Measurements from ENCODE around the gene CHST12. TPM values are rescaled to one million over a fixed set of nuclear protein-coding genes. Genes with fewer than 3 reads are reported as not detected.

CHST12 gene
- total RNA-seq, 2 donors from 2014 or later, result 4.7 to 11.2 TPM

DNA sequence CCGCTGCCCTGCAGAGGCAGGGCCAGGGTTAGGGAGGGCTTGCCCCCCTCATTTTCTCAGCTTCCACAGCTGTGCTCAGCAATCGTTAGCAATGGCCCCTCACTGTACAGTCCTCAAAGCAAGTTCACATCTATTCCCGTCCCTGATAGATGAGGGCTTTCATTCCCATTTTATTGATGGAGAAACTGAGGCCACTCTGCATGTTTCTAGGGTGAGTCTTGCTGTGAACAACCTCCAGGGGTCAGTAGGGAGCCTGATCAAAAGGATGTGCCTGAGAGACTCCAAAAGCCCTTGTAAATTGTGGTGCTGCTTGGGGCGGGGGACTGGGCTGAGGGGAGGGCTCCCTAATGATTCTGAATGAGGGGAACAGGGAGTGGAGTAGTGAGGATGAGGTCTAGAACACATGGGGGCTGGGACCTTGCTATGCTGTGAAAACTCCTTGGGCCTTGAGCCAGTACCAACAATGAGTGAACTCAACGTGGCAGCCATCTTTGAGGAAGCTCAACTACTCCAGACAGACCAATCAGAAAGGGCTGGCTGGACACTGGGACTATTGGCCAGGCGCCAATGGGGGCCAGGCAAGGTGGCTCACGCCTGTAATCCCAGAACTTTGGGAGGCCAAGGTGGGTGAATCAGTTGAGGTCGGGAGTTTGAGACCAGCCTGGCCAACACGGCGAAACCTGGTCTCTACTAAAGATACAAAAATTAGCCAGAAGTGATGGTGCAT lies 79.5 kb downstream of the CHST12 start:
- DNase-seq, result no peak

DNA sequence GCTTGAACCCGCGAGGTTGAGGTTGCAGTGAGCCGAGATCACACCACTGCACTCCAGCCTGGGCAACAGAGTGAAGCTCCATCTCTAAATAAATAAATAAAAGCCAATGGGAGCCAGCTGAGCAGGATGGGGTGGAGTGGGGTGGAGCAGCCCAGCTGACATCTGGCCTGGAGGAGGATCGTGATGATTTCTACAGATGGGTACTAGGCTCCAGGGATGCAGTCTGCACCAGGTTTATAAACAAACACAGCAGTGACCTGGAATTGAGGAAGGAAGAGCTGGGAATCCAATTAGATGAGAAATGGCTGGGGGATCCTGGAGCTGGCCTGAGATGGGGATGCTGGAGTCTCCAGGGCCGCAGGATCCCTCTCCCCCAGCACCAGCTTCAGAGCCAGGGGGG lies 80.1 kb downstream of the CHST12 start:
- Histone ChIP-seq H3K36me3 (replicated peaks in 1 of 2; ENCODE audit: insufficient read depth in 1 of 2, low read depth in 2 of 2) (no peaks in the 10 kb centered on the region), H3K9me3 (peaks cover 0 to 10% (median 0%) of the 10 kb centered on the region in 3 donors), H3K27ac (no peak overlapping the region), H3K4me1 (peaks cover 5% of the 10 kb centered on the region), H3K4me3 (no peak overlapping the region), H3K27me3 (no peaks in the 10 kb centered on the region)
- WGBS, 2 donors, result 54 to 59% methylated on average over 5 of the region's 5 CpGs
- no peak for TF ChIP-seq POLR2A (IDR thresholded peaks at IDR 0.05)
- TF ChIP-seq, protein P1, sequence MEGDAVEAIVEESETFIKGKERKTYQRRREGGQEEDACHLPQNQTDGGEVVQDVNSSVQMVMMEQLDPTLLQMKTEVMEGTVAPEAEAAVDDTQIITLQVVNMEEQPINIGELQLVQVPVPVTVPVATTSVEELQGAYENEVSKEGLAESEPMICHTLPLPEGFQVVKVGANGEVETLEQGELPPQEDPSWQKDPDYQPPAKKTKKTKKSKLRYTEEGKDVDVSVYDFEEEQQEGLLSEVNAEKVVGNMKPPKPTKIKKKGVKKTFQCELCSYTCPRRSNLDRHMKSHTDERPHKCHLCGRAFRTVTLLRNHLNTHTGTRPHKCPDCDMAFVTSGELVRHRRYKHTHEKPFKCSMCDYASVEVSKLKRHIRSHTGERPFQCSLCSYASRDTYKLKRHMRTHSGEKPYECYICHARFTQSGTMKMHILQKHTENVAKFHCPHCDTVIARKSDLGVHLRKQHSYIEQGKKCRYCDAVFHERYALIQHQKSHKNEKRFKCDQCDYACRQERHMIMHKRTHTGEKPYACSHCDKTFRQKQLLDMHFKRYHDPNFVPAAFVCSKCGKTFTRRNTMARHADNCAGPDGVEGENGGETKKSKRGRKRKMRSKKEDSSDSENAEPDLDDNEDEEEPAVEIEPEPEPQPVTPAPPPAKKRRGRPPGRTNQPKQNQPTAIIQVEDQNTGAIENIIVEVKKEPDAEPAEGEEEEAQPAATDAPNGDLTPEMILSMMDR (IDR thresholded peaks at IDR 0.05), result no peak
- intact Hi-C loops (cut with DNase I), result no loop called here
- ATAC-seq, result no peak
- no peak for DNase-seq

More for the DNA sequence above, 79.5 kb downstream of the CHST12 start:
- no peak overlapping the region for H3K4me3 ChIP-seq
- no peak for ATAC-seq
- intact Hi-C loops (cut with DNase I), result no loop called here
- WGBS, 2 donors, result 74 to 75% methylated on average over 7 to 10 of the region's 10 CpGs
- H3K4me1 ChIP-seq, result peaks cover 11% of the 10 kb centered on the region
- H3K27me3 ChIP-seq, result no peaks in the 10 kb centered on the region
- no peaks in the 10 kb centered on the region for H3K36me3 ChIP-seq (replicated peaks in 1 of 2; ENCODE audit: insufficient read depth in 1 of 2, low read depth in 2 of 2)
- H3K9me3 ChIP-seq, result peaks cover 0 to 10% (median 0%) of the 10 kb centered on the region in 3 donors
- no peak overlapping the region for H3K27ac ChIP-seq
- TF ChIP-seq, protein P1 (IDR thresholded peaks at IDR 0.05), result no peak
- TF ChIP-seq POLR2A (IDR thresholded peaks at IDR 0.05), result no peak

DNA sequence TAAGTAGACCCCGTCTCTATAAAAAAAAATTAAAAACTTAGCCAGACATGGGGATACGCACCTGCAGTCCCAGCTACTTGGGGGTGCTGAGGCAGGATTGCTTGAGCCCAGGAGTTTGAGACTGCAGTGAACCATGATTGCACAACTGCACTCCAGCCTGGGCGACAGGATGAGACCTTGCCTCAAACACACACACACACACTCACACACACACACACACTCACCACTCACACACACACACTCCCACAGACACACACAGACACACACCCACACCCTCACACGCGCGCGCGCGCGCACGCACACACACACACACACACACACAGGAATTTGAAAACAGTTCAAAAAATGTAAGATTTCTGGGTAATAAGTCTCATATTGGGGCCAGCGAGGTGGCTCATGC lies 81.5 kb downstream of the CHST12 start:
- Histone ChIP-seq H3K36me3 (replicated peaks in 1 of 2; ENCODE audit: insufficient read depth in 1 of 2, low read depth in 2 of 2) (no peaks in the 10 kb centered on the region), H3K27me3 (no peaks in the 10 kb centered on the region), H3K27ac (no peak overlapping the region), H3K4me3 (no peak overlapping the region), H3K9me3 (peaks cover 0 to 10% (median 0%) of the 10 kb centered on the region in 3 donors), H3K4me1 (no peaks in the 10 kb centered on the region)
- intact Hi-C loops (cut with DNase I), result no loop called here
- no peak for TF ChIP-seq POLR2A (IDR thresholded peaks at IDR 0.05)
- ATAC-seq, result no peak
- 82 to 85% methylated on average over 12 of the region's 12 CpGs for WGBS, 2 donors
- no peak for DNase-seq

DNA sequence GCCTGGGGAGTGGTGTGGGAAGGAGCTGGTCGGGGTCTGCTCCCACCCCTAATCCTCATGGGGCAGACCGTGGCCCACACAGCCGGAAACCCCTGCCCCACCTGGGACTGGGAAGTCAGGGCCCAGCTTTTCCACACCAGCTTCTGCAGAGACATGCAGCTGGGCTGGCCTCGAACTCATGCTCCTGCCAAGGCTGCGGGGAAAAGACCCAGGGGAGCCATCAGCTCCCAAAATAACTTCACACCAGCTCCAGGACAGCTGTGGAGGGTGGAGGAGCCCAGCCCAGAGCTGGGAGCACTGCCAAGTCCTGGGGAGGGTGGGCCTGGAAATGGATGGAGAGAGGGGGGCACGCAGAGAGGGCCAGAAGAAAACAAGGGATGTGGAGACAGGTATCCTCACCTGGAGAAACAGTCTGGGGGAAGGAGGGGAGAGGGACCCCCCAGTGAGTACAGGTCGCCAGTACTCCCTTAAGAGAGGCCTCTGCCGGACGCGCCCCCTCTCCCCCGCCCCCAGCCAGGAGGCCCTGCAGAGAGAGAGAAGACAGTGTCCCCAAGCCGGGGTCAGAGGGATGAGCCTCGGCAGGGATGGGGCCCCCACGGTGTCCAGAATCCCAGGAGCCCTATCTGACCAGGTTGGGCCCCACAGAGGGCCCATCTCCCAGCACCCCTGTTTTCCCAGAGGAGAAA lies 84.3 kb downstream of the CHST12 start:
- no peaks in the 10 kb centered on the region for H3K27me3 ChIP-seq
- peak overlapping the region in 1 of 4 donors; percentile 5 for H3K27ac ChIP-seq
- no peak overlapping the region for H3K4me3 ChIP-seq
- no peaks in the 10 kb centered on the region for H3K36me3 ChIP-seq (replicated peaks in 1 of 2; ENCODE audit: insufficient read depth in 1 of 2, low read depth in 2 of 2)
- WGBS, 2 donors, result 44 to 61% methylated on average over 10 to 13 of the region's 14 CpGs
- DNase-seq (peak in 1 of 4 donors; percentile 10), ATAC-seq (no peak)
- no peak for TF ChIP-seq POLR2A (IDR thresholded peaks at IDR 0.05)
- TF ChIP-seq, protein P1 (IDR thresholded peaks at IDR 0.05), result no peak
- no peaks in the 10 kb centered on the region for H3K4me1 ChIP-seq
- peaks cover 0 to 8% (median 0%) of the 10 kb centered on the region in 3 donors for H3K9me3 ChIP-seq
- intact Hi-C loops (cut with DNase I), result no loop called here

DNA sequence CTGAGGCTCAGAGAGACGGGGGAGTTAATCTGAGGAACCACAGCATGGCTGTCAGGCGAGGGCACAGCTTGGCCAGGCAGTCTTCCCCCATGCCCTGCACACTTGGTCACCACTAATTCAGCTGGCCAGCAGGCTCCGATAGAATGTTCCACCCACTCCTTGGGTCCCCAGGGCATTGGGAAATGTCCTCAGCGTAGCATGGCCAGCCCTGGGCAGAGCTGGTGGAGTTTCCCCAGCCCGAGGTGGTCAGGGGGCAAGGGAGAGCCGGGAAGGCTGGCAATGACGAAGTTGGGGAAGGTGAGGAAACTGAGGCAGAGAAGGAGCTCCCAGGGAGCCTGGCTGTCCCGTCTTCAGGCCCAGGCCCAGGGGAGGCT lies 84.8 kb downstream of the CHST12 start:
- no peaks in the 10 kb centered on the region for H3K36me3 ChIP-seq (replicated peaks in 1 of 2; ENCODE audit: insufficient read depth in 1 of 2, low read depth in 2 of 2)
- no peak overlapping the region for H3K4me3 ChIP-seq
- H3K4me1 ChIP-seq, result no peaks in the 10 kb centered on the region
- WGBS, 2 donors, result 59 to 66% methylated on average over 8 of the region's 8 CpGs
- peak in 3 of 4 donors; percentile 29 to 40 (median 39) for DNase-seq
- peaks cover 0 to 2% (median 0%) of the 10 kb centered on the region in 3 donors for H3K9me3 ChIP-seq
- intact Hi-C loops (cut with DNase I), result no loop called here
- peak overlapping the region in 1 of 4 donors; percentile 5 for H3K27ac ChIP-seq
- no peak for TF ChIP-seq POLR2A (IDR thresholded peaks at IDR 0.05)
- TF ChIP-seq, protein P1 (IDR thresholded peaks at IDR 0.05), result no peak
- peak; percentile 34 for ATAC-seq
- H3K27me3 ChIP-seq, result no peaks in the 10 kb centered on the region
